Stimulated activated CD8-positive, alpha-beta memory T cell treated with anti-CD3 and anti-CD28 coated beads, Interleukin-15, amount 100 ng/mL, for 24 hours (primary cell): Measurements from ENCODE around the gene PAH.
"Not testable (repeated sequence)": the region's sequence is repeated elsewhere in the genome, so short reads cannot be mapped to it uniquely, and the experiment has no call there.

Experiments
- DNase-seq: peaks from one replicate; pipeline ENCODE4 v3.0.0-alpha.2; 2020; ENCODE audit warnings: low read depth

PAH gene

GRCh38 chr12:102891756-102892155 is 25.3 kb downstream of the PAH start:
- no peak for DNase-seq

GRCh38 chr12:102888511-102888910 is 28.5 kb downstream of the PAH start:
- no peak for DNase-seq

GRCh38 chr12:102885043-102885932 is 31.8 kb downstream of the PAH start:
- no peak for DNase-seq

GRCh38 chr12:102883204-102883799 is 33.7 kb downstream of the PAH start:
- DNase-seq, result no peak

- DNase-seq, result no peak
Measured at GRCh38 chr12:102880783-102881182, 36.3 kb downstream of the PAH start.

- no peak for DNase-seq
Measured at GRCh38 chr12:102879144-102879763, 37.8 kb downstream of the PAH start.

GRCh38 chr12:102876883-102877282 is 40.2 kb downstream of the PAH start:
- DNase-seq, result no peak

- DNase-seq, result no peak
Measured at GRCh38 chr12:102874819-102875218, 42.2 kb downstream of the PAH start.

GRCh38 chr12:102873077-102873476 is 44.0 kb downstream of the PAH start:
- DNase-seq, result no peak

GRCh38 chr12:102871014-102871413 is 46.0 kb downstream of the PAH start:
- no peak for DNase-seq

GRCh38 chr12:102869571-102869970 is 47.5 kb downstream of the PAH start:
- no peak for DNase-seq

GRCh38 chr12:102865821-102866615 is 51.0 kb downstream of the PAH start:
- DNase-seq, result no peak

GRCh38 chr12:102862486-102862885 is 54.6 kb downstream of the PAH start:
- DNase-seq, result no peak

GRCh38 chr12:102851246-102851645 is 65.8 kb downstream of the PAH start:
- DNase-seq, result no peak

- no peak for DNase-seq
Measured at GRCh38 chr12:102849722-102850447, 67.2 kb downstream of the PAH start.

- DNase-seq, result no peak
Measured at GRCh38 chr12:102848832-102849231, 68.2 kb downstream of the PAH start.

- DNase-seq, result no peak
Measured at GRCh38 chr12:102847131-102847530, 69.9 kb downstream of the PAH start.

- DNase-seq, result no peak
Measured at GRCh38 chr12:102833687-102834441, 83.2 kb downstream of the PAH start.

- not testable (repeated sequence) for DNase-seq
Measured at GRCh38 chr12:102832826-102833225, 84.2 kb downstream of the PAH start.

- DNase-seq, result no peak
Measured at GRCh38 chr12:102824218-102824835, 92.7 kb downstream of the PAH start.
